ENCODE results near the gene NOS2.

DNA sequence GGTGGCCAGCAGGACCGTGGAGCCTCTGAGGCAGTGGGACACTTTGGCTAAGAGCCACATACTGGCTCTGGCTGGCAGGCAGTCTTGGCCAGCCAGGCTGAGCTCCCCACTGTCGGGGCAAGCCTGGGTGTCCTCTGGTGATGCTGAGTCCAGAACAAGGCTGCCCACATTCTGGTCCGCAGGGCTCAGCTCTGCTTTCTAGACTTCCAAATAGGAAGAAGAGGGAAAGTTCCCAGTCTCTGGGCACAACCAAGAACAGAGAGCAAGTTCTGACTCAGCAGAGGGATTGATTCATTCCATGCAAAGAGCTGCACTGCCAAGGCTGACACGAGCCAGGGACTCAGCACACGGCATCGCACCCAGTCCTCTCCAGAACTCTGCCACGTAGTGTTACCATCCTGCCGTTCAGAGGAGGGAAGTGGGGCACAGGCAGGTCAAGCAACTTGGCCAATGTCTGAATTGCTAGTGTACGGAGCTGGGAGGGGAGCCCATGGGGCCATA is 58.9 kb downstream of the NOS2 start:
- TF ChIP-seq, protein P1, sequence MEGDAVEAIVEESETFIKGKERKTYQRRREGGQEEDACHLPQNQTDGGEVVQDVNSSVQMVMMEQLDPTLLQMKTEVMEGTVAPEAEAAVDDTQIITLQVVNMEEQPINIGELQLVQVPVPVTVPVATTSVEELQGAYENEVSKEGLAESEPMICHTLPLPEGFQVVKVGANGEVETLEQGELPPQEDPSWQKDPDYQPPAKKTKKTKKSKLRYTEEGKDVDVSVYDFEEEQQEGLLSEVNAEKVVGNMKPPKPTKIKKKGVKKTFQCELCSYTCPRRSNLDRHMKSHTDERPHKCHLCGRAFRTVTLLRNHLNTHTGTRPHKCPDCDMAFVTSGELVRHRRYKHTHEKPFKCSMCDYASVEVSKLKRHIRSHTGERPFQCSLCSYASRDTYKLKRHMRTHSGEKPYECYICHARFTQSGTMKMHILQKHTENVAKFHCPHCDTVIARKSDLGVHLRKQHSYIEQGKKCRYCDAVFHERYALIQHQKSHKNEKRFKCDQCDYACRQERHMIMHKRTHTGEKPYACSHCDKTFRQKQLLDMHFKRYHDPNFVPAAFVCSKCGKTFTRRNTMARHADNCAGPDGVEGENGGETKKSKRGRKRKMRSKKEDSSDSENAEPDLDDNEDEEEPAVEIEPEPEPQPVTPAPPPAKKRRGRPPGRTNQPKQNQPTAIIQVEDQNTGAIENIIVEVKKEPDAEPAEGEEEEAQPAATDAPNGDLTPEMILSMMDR (IDR thresholded peaks at IDR 0.05): no peak
- TF ChIP-seq POLR2AphosphoS5 (IDR thresholded peaks at IDR 0.05): no peak
- no peak for TF ChIP-seq POLR2A (IDR thresholded peaks at IDR 0.05; ENCODE audit: low read depth)

Data from esophagus muscularis mucosa (tissue), 3 donors.